Iris pigment epithelial cell (primary cell): Measurements from ENCODE around the gene FAM53A.
"Not testable (repeated sequence)": the region's sequence is repeated elsewhere in the genome, so short reads cannot be mapped to it uniquely, and the experiment has no call there.

Experiments used
- DNase-seq: peaks from one replicate; pipeline ENCODE4 v3.0.0-alpha.2; 2011; ENCODE audit warnings: low read depth

FAM53A gene

DNA sequence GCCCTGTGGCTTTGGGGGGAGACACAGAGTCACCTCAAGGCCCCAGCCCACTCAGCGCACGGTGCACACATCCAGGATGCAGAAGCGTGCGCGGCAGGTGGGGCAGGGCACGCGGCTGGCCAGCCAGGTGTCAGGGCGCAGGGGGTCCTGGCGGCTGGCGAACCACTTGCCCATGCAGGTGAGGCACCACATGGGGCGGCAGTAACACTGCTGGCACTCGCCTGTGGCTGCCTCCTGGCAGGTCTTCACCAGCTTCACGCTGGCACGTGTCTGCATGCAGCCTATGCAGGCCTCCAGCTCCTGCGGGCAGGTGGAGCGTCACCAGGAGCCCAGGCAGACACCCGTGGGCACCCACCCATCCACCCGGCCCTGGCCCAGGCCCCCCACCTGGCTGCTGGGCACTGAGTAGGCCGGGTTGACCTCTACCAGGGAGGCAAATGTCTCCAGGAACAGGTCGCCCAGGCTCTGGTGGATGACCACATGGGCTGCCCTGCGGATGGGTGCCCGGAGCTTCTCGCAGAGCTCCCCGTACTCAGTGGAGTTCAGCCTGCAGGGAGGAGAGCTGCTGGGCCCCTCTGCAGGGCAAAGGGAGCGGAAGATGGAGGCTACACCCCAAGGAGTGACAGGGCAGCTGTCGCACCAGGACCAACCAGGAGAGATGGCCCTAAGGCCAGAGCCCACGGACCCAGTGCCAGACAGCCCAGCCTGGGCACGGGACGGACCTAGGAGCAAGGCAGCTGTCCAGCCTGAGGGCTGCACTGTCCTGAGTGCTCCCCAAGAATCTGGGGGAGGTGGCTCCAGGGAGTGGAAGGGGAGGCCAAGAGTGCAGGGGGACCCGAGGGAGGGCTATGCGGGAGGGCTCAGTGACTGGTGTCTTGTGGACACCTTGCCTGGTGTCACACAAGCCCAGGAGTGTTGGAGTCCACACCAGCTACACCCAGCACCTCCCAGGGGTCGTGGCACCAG, 33.3 kb upstream of the FAM53A start:
- no peak for DNase-seq

DNA sequence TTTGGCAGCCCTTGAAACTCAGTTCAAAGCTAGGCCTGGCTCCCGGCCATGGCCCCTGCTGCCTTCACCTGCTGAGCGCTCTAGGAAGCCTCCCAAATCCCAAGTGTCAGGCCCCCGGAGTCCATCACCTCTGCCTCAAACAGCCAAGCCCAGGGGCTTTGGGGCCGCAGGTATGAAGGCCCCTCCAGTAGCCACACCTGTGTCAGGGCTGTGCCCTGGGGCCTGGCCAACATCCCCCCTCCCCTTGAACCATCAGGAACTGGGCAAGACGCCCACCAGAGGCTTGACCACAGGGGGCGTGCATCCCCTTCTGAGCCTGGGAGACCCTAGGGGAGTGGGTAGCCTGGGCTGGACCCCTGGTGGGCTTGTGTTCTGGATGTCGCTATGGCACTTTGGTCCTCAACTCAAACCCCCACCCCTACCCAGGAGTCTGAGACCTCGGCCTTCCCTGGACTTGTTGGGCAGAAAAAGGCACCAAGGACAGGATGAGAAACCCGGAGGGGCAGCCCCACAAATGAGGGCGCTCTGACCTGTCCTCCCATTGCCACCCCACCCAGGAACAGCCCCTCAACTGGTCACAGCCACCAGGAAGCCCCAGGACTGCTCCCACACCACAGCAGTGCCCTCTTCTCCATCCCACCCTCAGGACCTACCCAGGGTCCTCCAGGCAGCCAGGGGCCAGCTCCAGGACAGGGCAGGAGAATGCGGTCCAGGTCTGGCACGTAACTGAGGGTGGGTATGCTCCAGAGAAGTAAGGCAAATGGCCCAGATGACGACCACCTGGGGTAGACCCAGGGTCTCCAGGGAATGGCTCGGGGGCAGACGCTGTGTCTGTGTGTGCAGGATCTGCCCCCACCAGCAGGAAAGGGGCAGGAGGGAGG, 32.2 kb upstream of the FAM53A start:
- DNase-seq, result no peak

DNA sequence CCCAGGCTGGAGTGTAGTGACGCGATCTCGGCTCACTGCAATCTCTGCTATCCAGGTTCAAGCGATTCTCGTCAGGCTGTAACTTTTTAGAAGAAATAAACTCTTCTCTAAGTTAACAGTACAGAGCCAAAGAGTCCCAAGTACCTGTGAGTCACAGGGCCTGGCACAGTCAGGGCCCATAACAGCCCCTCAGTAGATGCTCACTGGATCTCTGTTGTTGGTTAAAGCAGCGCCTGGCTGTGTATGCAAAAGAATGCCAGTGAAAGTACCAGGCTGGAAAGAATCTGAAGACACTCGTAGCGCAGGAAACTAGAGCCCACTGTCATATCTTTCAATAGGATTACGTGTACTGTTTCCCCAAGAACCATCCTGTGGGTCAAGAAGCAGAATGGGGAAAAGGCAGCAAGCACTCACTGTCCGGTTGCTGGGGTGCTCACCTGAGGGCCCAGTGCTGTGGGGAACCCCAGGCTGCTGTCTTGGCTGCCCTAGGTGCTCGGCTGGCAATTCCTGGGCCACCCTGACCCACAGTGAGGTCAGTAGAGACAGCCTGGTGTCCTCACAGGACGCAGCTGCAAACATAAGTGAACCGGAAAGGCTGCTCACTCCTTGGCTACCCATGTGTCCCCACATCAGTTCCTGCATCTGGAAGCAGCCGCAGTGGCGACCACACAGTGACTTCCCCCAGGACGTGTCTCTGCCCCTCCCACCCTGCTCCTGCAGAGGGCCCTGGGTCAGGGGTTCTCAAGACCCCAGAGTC, 31.1 kb upstream of the FAM53A start:
- no peak for DNase-seq

GRCh38 chr4:1714303-1715001, 30.3 kb upstream of the FAM53A start:
- DNase-seq, result no peak

GRCh38 chr4:1713003-1713851, 29.1 kb upstream of the FAM53A start:
- no peak for DNase-seq

GRCh38 chr4:1712216-1713002, 28.3 kb upstream of the FAM53A start, which contains the start of gene SLBP:
SLBP (minus strand) TSS chr4:1712319; CDS start chr4:1712188, 131 bp downstream.
- peak; percentile 95 for DNase-seq

DNA sequence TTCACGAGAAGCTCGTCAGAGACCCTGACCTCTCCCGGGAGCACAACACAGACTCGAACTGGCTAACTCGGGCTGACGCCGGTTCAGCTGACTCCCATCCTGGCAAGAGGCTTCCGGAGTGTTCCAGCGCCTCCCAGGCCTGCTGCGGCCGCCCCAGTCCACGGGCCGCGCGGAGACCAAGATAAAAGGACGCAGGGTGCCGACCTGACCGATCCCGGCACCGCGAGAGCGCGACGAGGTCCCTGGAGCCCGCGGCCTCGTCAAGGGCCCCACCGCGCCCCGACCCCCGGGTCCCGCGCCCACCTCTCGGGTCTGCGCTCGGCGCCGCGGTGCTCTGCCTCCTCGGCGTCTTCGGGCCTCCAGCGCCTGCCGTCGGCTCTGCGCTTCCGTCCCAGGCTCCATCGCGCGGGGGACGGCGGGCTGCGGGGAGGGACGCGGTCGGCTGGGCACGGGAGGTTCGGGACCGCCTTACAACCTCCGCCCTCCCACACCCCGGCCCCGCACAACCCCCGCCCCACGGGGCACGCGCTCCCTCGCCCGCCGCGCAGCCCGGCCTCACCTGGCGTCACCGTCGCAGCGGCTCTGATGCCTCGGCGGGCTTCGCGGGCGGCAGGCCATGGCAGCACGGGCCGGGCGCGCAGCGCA, 27.6 kb upstream of the FAM53A start:
- peak; percentile 76 for DNase-seq

GRCh38 chr4:1711055-1711570, 27.0 kb upstream of the FAM53A start:
- DNase-seq, result peak; percentile 27

DNA sequence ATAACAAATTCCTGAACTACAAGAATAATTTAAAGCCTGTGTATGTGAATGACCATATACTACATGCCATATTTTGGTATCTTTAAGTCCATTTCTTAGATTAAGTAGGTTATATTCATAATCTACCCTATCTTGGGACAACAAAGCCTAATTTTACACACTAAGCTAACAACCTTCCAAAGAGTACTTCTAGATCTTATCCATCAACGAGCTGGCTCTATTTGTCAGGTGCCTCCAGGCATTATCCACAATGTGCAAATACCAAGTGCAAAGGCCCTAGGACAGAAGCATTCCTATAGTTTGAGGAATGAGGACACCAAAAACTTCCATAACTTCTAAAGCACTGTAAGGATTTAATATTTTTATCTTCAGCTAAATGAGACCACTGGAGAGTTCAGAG, 24.5 kb upstream of the FAM53A start:
- no peak for DNase-seq

DNA sequence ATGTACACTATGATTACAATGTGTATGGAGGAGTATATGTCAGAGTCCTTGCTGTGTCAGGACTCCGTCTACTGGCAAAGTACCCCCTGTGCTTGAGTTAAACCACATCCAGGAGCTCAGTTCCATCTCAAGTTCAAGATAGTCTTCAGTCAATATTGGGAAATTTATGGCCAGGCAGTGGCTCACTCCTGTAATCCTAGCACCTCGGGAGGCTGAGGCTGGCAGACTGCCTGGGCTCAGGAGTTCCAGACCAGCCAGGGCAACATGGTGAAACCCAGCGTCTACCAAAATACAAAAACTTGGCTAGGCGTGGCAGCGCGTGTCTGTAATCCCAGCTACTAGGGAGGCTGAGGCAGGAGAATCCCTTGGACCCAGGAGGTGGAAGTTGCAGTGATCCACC, 22.2 kb upstream of the FAM53A start:
- no peak for DNase-seq

DNA sequence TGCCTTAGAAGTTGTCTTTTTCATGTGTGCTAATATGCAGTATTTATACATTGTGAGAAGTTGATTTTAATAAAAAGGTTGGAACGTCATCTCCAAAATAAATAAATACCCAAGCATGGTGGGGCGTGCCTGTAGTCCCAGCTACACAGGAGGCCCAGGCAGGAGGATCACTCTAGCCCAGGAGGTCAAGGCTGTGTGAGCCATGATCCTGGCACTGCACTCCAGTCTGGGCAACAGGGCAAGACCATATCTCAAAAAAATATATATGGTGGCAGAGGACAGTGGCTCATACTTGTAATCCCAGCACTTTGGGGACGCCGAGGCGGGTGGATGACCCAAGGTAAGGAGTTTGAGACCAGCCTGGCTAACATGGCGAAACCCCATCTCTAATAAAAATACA, 21.6 kb upstream of the FAM53A start:
- no peak for DNase-seq

DNA sequence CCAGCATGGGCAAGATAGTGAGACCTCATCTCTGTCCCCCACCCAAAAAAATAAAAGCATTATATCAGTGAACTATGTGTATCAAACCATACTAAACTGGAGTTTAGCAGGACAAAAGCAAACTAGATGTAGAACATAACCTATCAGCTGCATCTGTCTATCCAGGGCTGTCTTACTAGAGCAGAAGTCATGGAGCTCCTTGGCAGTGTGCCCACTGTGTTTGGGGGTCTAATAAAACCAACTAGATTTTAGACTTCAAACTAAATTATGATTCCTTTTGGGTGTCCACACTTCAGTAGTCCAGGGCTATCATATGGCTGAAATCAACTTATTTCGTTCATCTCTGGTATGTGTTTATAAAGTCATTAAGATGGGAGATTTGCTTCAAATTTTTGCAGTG, 19.8 kb upstream of the FAM53A start:
- no peak for DNase-seq

GRCh38 chr4:1701671-1702070, 17.6 kb upstream of the FAM53A start:
- not testable (repeated sequence) for DNase-seq

DNA sequence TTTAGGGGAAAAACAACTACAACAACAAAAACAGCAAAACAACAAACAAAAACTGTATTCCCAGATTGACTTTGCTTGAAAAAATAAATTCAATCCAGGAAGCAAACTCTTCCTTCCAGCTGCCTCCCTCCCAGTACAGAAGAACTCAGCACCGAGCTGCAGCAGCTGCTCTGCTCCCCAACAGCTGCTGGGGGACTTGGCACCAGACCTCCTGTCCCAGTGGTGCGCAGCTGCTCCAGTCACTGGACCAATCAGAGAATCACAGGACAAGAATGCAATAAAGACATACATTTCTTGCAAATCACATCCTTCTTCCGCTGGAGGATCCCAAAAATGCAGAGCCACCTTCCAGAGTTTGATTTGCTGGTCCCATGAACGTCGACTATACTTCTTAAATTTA, 11.8 kb upstream of the FAM53A start:
- DNase-seq, result no peak

- peak; percentile 92 for DNase-seq
These were observed 9.2 kb upstream of the FAM53A start for GRCh38 chr4:1693131-1693896.

- no peak for DNase-seq
These were observed 7.7 kb upstream of the FAM53A start for GRCh38 chr4:1691737-1692373.

DNA sequence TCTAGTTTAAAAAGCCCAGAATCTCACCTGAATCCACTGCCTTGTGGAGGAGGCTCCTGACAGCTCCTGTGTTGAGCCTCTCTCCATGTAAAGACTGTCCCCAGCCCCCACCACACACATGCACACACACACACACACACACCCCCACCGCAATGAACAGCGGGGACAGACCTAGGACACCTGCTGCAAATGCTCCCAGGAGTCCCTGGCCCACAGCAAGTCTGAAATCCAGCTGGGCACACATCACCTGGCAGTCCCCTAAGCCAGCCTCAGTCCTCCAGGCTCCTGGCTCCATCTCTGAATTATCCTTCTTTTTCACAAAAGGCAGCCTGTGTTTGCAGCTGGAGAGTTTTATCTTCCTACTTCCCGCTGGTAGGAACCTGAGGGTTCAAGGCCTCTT, 6.6 kb upstream of the FAM53A start:
- no peak for DNase-seq
